Activated naive CD4-positive, alpha-beta T cell treated with Interleukin-2 at 50 U/mL for 16 hours (primary cell): ENCODE results near the gene FAM13C.

Source experiments
- DNase-seq: peaks from one replicate; pipeline ENCODE4 v3.0.0-alpha.2; 2020

Gene FAM13C

GRCh38 chr10:59312247-59312646, 50.1 kb downstream of the FAM13C start:
- DNase-seq, result no peak

- no peak for DNase-seq
Measured at GRCh38 chr10:59311025-59311424, 51.3 kb downstream of the FAM13C start.

GRCh38 chr10:59310324-59310914, 51.9 kb downstream of the FAM13C start:
- no peak for DNase-seq

GRCh38 chr10:59304521-59305097, 57.7 kb downstream of the FAM13C start:
- no peak for DNase-seq

GRCh38 chr10:59303018-59303417, 59.3 kb downstream of the FAM13C start:
- DNase-seq, result no peak

- DNase-seq, result no peak
Measured at GRCh38 chr10:59302381-59302780, 60.0 kb downstream of the FAM13C start.

- no peak for DNase-seq
Measured at GRCh38 chr10:59301067-59301754, 61.1 kb downstream of the FAM13C start.

- no peak for DNase-seq
Measured at GRCh38 chr10:59300386-59300785, 62.0 kb downstream of the FAM13C start.

GRCh38 chr10:59299933-59300332, 62.4 kb downstream of the FAM13C start:
- no peak for DNase-seq

GRCh38 chr10:59290448-59290847, 71.9 kb downstream of the FAM13C start:
- DNase-seq, result no peak

GRCh38 chr10:59289853-59290252, 72.5 kb downstream of the FAM13C start:
- no peak for DNase-seq

- no peak for DNase-seq
Measured at GRCh38 chr10:59287587-59288255, 74.6 kb downstream of the FAM13C start.

GRCh38 chr10:59285848-59286247, 76.5 kb downstream of the FAM13C start:
- no peak for DNase-seq

GRCh38 chr10:59285073-59285472, 77.3 kb downstream of the FAM13C start:
- no peak for DNase-seq

- no peak for DNase-seq
Measured at GRCh38 chr10:59284118-59284975, 78.0 kb downstream of the FAM13C start.

- DNase-seq, result no peak
Measured at GRCh38 chr10:59283456-59284091, 78.8 kb downstream of the FAM13C start.

- DNase-seq, result no peak
Measured at GRCh38 chr10:59281861-59282260, 80.5 kb downstream of the FAM13C start.

- no peak for DNase-seq
Measured at GRCh38 chr10:59279991-59280505, 82.3 kb downstream of the FAM13C start.

- no peak for DNase-seq
Measured at GRCh38 chr10:59279476-59279875, 82.9 kb downstream of the FAM13C start.

GRCh38 chr10:59276919-59277318, 85.4 kb downstream of the FAM13C start:
- DNase-seq, result no peak

GRCh38 chr10:59276133-59276532, 86.2 kb downstream of the FAM13C start:
- no peak for DNase-seq

- no peak for DNase-seq
Measured at GRCh38 chr10:59273445-59273844, 88.9 kb downstream of the FAM13C start.
